OCI-LY3 (cell line): ENCODE measurements around the gene FNBP1.

Source experiments
- H2AFZ ChIP-seq: fragments of 200-600, 300-600 bp; shearing (Covaris generic); 2 replicates; pipeline ENCODE4 v1.6.0; 2014; ENCODE audit warnings: antibody characterized with exemption, low read depth, low read length
- H3K27ac ChIP-seq: fragments of 200-600, 300-600 bp; sonication (generic); 2 replicates; pipeline ENCODE4 v1.5.1; 2014; ENCODE audit warnings: mild to moderate bottlenecking, low read length, moderate library complexity, mixed read lengths
- H3K27me3 ChIP-seq: fragments of 200-600, 300-600 bp; sonication (generic); 2 replicates; pipeline ENCODE4 v1.6.1; 2014; ENCODE audit warnings: low read depth, low read length, mixed read lengths
- H3K36me3 ChIP-seq: fragments of 200-600, 300-600 bp; sonication (generic); replicated peaks from 2 replicates; pipeline ENCODE3; 2014; ENCODE audit warnings: low read depth, low read length, mixed read lengths
- H3K4me1 ChIP-seq: fragments of 300-600, 200-600 bp; sonication (generic); 2 replicates; pipeline ENCODE4 v1.6.1; 2014; ENCODE audit warnings: low read length, mixed read lengths
- H3K4me2 ChIP-seq: fragments of 200-600, 300-600 bp; sonication (generic); 2 replicates; pipeline ENCODE4 v1.6.1; 2014; ENCODE audit warnings: low read length, mixed read lengths
- H3K4me3 ChIP-seq: fragments of 300-600, 200-600 bp; sonication (generic); 2 replicates; pipeline ENCODE4 v1.5.1; 2014; ENCODE audit warnings: antibody characterized with exemption, mild to moderate bottlenecking, low read length, moderate library complexity
- H3K79me2 ChIP-seq: fragments of 300-600, 200-600 bp; shearing (Covaris generic); 2 replicates; pipeline ENCODE4 v1.6.1; 2014; ENCODE audit warnings: mild to moderate bottlenecking, low read length, mixed read lengths
- H3K9ac ChIP-seq: fragments of 300-600, 200-600 bp; shearing (Covaris generic); 2 replicates; pipeline ENCODE4 v1.6.0; 2014; ENCODE audit warnings: mild to moderate bottlenecking, low read length, moderate library complexity
- H3K9me3 ChIP-seq: fragments of 200-600, 300-600 bp; shearing (Covaris generic); 2 replicates; pipeline ENCODE4 v1.6.1; 2014; ENCODE audit warnings: low read length, mixed read lengths; ENCODE audit not compliant: insufficient read depth
- H4K20me1 ChIP-seq: fragments of 200-600, 300-600 bp; sonication (generic); 2 replicates; pipeline ENCODE4 v1.6.1; 2016; ENCODE audit warnings: low read length, mixed read lengths; ENCODE audit not compliant: insufficient read depth
- CTCF ChIP-seq: fragments of 200-600, 300-600 bp; sonication (generic); IDR thresholded peaks from 2 replicates; pipeline ENCODE4 v1.5.1; 2014; ENCODE audit warnings: antibody characterized with exemption, low read length, low read depth
- EZH2phosphoT487 ChIP-seq: fragments of 200-600 bp; shearing (Covaris generic); IDR thresholded peaks from 2 replicates; pipeline ENCODE4 v1.6.1; 2018; ENCODE audit warnings: antibody characterized with exemption, mixed run types, low read depth

FNBP1 gene

GRCh38 chr9:129858167-129858962, 184.6 kb downstream of the FNBP1 start:
- Histone ChIP-seq H3K4me1 (no peaks in the 10 kb centered on the region), H3K9me3 (no peaks in the 10 kb centered on the region), H4K20me1 (no peaks in the 10 kb centered on the region), H3K9ac (no peak overlapping the region), H3K4me2 (no peak overlapping the region), H3K4me3 (no peak overlapping the region), H3K79me2 (no peaks in the 10 kb centered on the region), H3K27ac (no peak overlapping the region), H3K36me3 (peaks cover 3% of the 10 kb centered on the region), H3K27me3 (no peaks in the 10 kb centered on the region), H2AFZ (no peak overlapping the region)
- no peak for TF ChIP-seq EZH2phosphoT487
- no peak for TF ChIP-seq CTCF

GRCh38 chr9:129857207-129857606, 185.8 kb downstream of the FNBP1 start:
- H3K9ac ChIP-seq = no peak overlapping the region
- peaks cover 3% of the 10 kb centered on the region for H3K36me3 ChIP-seq
- no peak overlapping the region for H2AFZ ChIP-seq
- H3K9me3 ChIP-seq = no peaks in the 10 kb centered on the region
- no peaks in the 10 kb centered on the region for H3K4me1 ChIP-seq
- no peak overlapping the region for H3K27ac ChIP-seq
- TF ChIP-seq EZH2phosphoT487 = no peak
- TF ChIP-seq CTCF = no peak
- H3K4me2 ChIP-seq = no peak overlapping the region
- H3K27me3 ChIP-seq = no peaks in the 10 kb centered on the region
- no peak overlapping the region for H3K4me3 ChIP-seq
- no peaks in the 10 kb centered on the region for H4K20me1 ChIP-seq
- no peaks in the 10 kb centered on the region for H3K79me2 ChIP-seq

- Histone ChIP-seq H3K9me3 (no peaks in the 10 kb centered on the region), H3K9ac (no peak overlapping the region), H3K4me2 (no peak overlapping the region), H4K20me1 (no peaks in the 10 kb centered on the region), H2AFZ (no peak overlapping the region), H3K27me3 (no peaks in the 10 kb centered on the region), H3K4me1 (no peaks in the 10 kb centered on the region), H3K4me3 (no peak overlapping the region), H3K27ac (no peak overlapping the region), H3K36me3 (no peaks in the 10 kb centered on the region), H3K79me2 (no peaks in the 10 kb centered on the region)
- no peak for TF ChIP-seq EZH2phosphoT487
- TF ChIP-seq CTCF = no peak
Observed at GRCh38 chr9:129854588-129855110, 188.3 kb downstream of the FNBP1 start.

- H3K9me3 ChIP-seq = no peaks in the 10 kb centered on the region
- no peaks in the 10 kb centered on the region for H4K20me1 ChIP-seq
- H3K4me2 ChIP-seq = no peak overlapping the region
- H3K79me2 ChIP-seq = no peaks in the 10 kb centered on the region
- no peak for TF ChIP-seq EZH2phosphoT487
- TF ChIP-seq CTCF = no peak
- no peaks in the 10 kb centered on the region for H3K36me3 ChIP-seq
- no peak overlapping the region for H3K27ac ChIP-seq
- no peaks in the 10 kb centered on the region for H3K4me1 ChIP-seq
- H3K9ac ChIP-seq = no peak overlapping the region
- no peak overlapping the region for H2AFZ ChIP-seq
- H3K4me3 ChIP-seq = no peak overlapping the region
- H3K27me3 ChIP-seq = no peaks in the 10 kb centered on the region
Observed at GRCh38 chr9:129853614-129854013, 189.4 kb downstream of the FNBP1 start.
